Measurements from ENCODE around the gene MEX3D. TPM values are rescaled to one million over a fixed set of nuclear protein-coding genes. Genes with fewer than 3 reads are reported as not detected.

MEX3D gene
- total and polyA plus RNA-seq, 4 donors, result 0.92 to 9.1 (median 5.2) TPM

GRCh38 chr19:1592755-1593500 is 24.8 kb upstream of the MEX3D start, which contains the start of gene MBD3:
MBD3 (minus strand) TSS chr19:1592865; CDS start chr19:1592631, 234 bp downstream.
- peak within 1 kb of the TSS; percentile 77 to 97 (median 85) for H3K4me3 ChIP-seq (ENCODE audit: low read depth in 1 of 3, low read length in 3 of 3)
- H3K27ac ChIP-seq (ENCODE audit: low read depth in 1 of 2, low read length in 2 of 2), result peak within 1 kb of the TSS; percentile 84 to 96
- DNase-seq (ENCODE audit: low spot score), result peak; percentile 90
- H3K4me1 ChIP-seq (ENCODE audit: control insufficient read depth in 4 of 4, insufficient read depth in 4 of 4, low read length in 3 of 4), result peaks cover 10 to 38% (median 24%) of the 10 kb centered on the region in 4 donors
- TF ChIP-seq HNF4A (conservative IDR thresholded peaks at IDR 0.05) (peak in 1 of 2 donors; percentile 8), CTCF (IDR thresholded peaks at IDR 0.05; ENCODE audit: low read depth, low read length, missing input control) (peak; percentile 18), EGR1 (IDR thresholded peaks at IDR 0.05; ENCODE audit: low read depth in 2 of 2) (no peak), REST (IDR thresholded peaks at IDR 0.05) (peak; percentile 29), YY1 (IDR thresholded peaks at IDR 0.05) (peak; percentile 23)
- WGBS, result 2% methylated on average over 68 of the region's 68 CpGs
- H3K27me3 ChIP-seq (ENCODE audit: control insufficient read depth in 4 of 4, insufficient read depth in 4 of 4, low read length in 3 of 4), result no peaks in the 10 kb centered on the region
- H3K9ac ChIP-seq (ENCODE audit: low read depth in 1 of 2, low read length in 2 of 2), result peak within 1 kb of the TSS; percentile 81 to 99
- H3K36me3 ChIP-seq (ENCODE audit: control insufficient read depth in 4 of 4, insufficient read depth in 3 of 4, low read depth in 1 of 4, low read length in 3 of 4), result peaks cover 7 to 12% (median 8%) of the 10 kb centered on the region in 4 donors
- no peaks in the 10 kb centered on the region for H3K9me3 ChIP-seq (ENCODE audit: control insufficient read depth in 4 of 4, low read length in 3 of 4)

- Histone ChIP-seq H3K36me3 (ENCODE audit: control insufficient read depth in 4 of 4, insufficient read depth in 3 of 4, low read depth in 1 of 4, low read length in 3 of 4) (peaks cover under 1 to 4% (median under 1%) of the 10 kb centered on the region in 4 donors), H3K27ac (ENCODE audit: low read depth in 1 of 2, low read length in 2 of 2) (peak overlapping the region; percentile 84 to 96), H3K9me3 (ENCODE audit: control insufficient read depth in 4 of 4, low read length in 3 of 4) (no peaks in the 10 kb centered on the region), H3K27me3 (ENCODE audit: control insufficient read depth in 4 of 4, insufficient read depth in 4 of 4, low read length in 3 of 4) (no peaks in the 10 kb centered on the region), H3K9ac (ENCODE audit: low read depth in 1 of 2, low read length in 2 of 2) (peak overlapping the region; percentile 81 to 99), H3K4me3 (ENCODE audit: low read depth in 1 of 3, low read length in 3 of 3) (peak overlapping the region; percentile 77 to 97 (median 85)), H3K4me1 (ENCODE audit: control insufficient read depth in 4 of 4, insufficient read depth in 4 of 4, low read length in 3 of 4) (peaks cover 13 to 45% (median 29%) of the 10 kb centered on the region in 4 donors)
- under 1% methylated on average over 94 of the region's 94 CpGs for WGBS
- peak; percentile 86 for DNase-seq (ENCODE audit: low spot score)
- no peak for TF ChIP-seq NR2F2 (IDR thresholded peaks at IDR 0.05)
- TF ChIP-seq REST (IDR thresholded peaks at IDR 0.05), result peak; percentile 29
- no peak for TF ChIP-seq TAF1 (conservative IDR thresholded peaks at IDR 0.05)
Measured at GRCh38 chr19:1592024-1592754, 24.1 kb upstream of the MEX3D start.
